SHP77 (cell line): ENCODE measurements around the gene S100A9.
A peak's percentile ranks its signal among the peaks of the same experiment; 100 is the strongest.
"Not testable (repeated sequence)": the region's sequence is repeated elsewhere in the genome, so short reads cannot be mapped to it uniquely, and the experiment has no call there.

ENCODE experiments used
- DNase-seq, 2 experiments: peaks; one replicate each; lab custom pipeline; 2025; lab: John Stamatoyannopoulos, UW

S100A9 gene

DNA sequence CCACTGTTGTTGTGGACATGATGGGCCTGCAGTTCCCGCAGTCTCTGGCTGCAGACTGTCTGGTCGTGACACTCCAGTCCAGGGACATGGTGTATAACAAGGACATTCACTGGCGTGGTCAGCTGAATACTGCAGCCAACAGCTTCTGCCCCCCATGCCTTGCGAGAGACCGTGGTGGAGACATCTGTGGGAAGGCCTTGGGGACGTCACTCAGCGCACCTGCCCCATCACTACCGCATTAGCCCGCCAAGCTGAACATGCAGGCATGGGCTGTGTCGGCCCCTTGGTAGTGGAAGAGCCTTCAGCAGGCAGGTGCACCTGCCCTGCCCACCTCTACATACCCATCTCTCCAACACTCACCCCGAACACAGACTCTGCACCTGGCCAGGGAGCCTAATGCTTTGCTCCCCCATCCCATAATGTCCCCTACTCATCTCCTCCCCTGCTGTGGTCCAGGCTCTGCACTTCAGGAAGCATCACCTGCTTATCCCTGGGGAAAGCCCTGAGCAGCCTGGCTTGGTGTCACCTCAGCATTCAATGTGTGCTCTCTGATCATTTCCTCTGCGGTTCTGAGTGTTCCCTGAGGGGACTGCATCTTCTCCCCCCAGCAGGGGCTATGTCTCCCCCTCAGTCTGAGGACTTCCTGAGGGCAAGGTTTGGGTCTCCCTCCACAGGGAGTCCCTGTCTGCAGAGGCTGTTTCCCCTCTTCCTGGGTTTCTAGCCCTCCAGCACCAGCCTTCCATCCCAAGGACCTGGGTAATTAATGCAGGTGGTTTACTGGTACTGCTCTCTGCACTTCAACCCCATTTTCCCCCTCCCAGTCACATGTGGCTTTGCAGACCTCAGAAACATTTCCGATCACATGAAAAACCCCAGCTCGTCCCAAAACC, 12.2 kb upstream of the S100A9 start:
- no peak for DNase-seq

DNA sequence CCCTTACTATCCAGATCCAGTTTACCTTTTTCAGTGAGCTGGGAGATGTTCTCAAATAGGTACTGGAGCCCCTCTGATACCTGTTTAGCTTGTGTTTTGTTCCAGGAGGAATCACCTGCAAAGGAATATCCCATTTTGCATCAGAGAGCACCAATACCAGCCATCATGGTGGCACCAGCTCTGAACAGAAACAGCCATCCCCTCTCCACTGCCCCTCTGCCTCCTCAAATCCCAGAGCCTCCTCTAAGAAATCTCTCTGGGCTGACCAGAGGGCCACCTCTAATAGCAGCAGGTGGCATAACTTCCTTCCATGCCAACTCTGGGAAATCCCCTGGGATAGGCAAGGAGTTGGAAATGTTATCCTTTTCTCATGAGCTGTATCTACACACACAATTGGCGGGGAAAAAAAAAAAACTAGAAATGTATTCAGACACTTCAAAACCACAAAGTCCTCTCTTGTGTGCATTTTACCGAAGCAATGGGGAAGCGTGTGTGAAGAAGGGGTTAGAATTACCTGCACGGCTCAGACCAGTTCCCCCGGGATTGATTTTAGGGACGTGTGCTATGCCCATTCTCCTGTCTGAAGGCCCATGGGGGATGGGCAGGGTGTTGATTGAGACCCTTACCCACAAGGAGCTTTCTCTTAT, 11.5 kb upstream of the S100A9 start:
- no peak for DNase-seq

GRCh38 chr1:153347049-153347448, 10.6 kb upstream of the S100A9 start:
- not testable (repeated sequence) for DNase-seq

DNA sequence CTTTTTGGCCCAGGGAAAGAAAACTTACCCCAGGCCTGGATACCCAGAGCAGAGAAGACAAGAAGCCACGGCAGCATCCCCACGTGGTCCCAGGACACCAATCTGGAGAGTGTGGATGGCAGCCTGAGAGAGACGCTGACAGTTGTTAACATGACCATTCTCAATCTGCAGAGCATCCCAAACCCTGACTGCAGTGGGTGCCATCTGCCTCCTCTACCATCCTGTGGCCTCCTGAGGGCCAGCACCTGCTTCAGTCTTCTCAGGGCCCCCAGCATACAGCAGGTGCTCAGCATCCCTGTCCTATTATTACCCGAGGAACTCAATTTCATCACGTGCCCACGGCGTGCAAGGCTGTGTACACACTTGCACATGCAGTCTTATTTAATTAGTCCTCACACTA, 9.8 kb upstream of the S100A9 start:
- DNase-seq, result peak in 1 of 2 experiments; percentile 29

DNA sequence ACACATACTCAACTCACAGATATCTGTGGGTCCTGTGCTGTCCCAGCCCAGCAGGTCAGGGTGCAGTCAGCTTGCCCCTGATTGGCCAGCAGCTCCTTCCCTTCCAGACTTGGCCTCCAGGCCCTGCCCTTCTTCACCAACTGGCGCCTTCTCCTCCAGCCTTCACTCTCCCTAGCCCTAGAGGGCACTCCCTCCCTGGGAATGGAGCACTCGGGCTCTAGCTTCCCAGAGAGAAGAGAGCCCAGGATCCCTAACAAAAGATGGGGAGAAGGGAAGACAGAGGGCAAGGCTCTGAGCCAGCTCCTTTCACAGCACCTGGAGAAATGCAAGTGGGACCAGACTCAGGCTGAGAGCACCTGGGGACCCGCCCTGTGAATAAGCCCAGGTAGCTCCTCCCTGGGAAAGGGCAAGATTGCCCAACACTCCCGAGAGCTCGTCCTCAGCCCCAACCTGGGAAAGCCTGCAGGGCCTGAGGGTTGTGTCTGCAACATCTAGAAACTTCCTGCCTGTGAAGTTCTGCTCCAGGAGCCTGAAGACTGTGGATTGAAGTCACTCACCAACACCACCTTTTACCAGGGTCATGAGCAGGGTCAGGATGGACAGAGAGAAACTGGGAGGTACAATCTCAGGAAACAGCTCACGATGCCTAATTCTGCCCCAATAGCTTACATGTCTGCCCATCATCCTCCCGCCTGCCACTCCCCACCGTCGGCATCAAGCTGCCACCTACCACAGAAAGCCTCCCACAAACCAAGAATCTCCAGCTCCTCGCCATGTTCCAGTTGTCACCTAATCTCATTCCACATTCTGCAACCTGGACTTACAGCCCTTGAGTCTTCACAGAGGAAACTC, 8.9 kb upstream of the S100A9 start, which contains the start of gene PGLYRP4:
PGLYRP4 (minus strand) TSS at position 331 of the 852 bp plus-strand sequence. CDS start 909 bp downstream, outside the sequence.
- no peak for DNase-seq

- DNase-seq, result peak in 1 of 2 experiments; percentile 58
These were observed 8.0 kb upstream of the S100A9 start for GRCh38 chr1:153349363-153350320.

- DNase-seq, result no peak
These were observed 7.2 kb upstream of the S100A9 start for GRCh38 chr1:153350321-153350957.

- peak; percentile 68 to 78 for DNase-seq
These were observed 5.1 kb upstream of the S100A9 start for GRCh38 chr1:153352523-153352922.

DNA sequence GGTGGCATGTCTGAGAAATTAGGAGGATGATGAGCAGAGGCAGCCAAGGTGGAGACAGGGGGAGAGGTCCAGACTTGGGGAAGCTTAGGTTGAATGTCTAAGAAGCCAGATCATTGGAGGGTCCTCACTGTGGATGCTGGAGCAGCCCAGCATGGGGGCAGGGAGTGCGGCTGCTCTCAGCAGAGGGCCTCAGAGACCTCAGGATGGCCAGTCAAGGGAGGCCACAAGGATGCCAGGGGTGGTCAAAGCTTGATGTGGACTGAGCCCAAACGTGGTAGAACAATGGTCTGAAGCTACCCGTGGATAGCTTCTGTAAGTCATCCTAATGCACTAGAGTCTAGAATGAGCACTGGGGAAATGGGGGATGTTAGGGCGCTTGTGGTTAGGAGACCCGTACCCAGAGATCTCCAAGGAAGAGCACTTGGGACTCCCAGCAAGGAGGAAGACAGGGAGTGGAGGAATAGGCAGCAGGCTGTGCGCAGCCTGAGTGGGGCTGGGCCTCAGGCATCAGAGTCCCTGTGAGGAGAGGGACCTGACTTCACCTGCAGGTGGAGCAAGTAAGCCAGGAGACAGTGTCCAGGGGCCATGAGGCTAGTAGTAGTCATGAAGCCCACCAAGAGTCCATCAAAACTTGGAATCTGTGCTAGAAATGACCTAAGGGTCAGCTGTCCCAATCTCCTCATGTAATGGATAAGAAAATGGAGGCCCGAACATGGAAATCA, 4.3 kb upstream of the S100A9 start:
- peak; percentile 40 to 51 for DNase-seq

- DNase-seq, result peak in 1 of 2 experiments; percentile 8
These were observed 3.0 kb upstream of the S100A9 start for GRCh38 chr1:153354515-153355193.

GRCh38 chr1:153355445-153356071, 2.1 kb upstream of the S100A9 start:
- peak; percentile 78 to 90 for DNase-seq

DNA sequence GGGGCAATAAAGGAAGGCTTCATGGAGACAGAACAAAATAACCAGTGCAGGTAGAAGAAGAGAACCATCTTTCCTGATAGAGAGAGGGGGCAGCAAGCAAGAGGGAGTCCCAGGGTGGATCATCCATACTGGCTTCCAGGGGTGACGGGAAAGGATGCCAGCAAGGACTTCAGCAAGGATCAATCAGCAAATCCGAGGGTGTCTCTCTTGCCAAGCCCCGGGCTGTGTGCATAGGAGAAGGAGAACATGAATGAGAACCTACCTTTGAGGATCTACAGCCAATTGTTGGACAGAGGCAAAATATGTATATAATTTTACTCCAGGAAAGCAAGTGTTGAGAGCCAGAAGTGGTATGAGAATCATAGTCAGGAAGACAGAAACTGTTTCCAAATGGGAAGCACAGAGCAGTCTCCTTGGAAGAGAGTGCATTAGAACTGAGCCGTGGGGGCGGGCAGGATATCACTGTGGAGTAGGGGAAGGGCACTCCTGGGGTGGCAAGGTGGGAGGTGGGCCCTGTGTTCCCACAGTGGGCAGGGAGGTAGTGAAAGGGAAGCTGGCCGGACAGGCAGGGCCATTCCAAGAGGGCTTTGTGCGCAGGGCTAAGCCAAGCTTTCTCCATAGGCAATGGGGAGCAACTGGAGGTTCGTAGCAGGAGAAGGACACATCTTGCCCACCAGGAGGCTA, 1.1 kb upstream of the S100A9 start:
- DNase-seq, result no peak

DNA sequence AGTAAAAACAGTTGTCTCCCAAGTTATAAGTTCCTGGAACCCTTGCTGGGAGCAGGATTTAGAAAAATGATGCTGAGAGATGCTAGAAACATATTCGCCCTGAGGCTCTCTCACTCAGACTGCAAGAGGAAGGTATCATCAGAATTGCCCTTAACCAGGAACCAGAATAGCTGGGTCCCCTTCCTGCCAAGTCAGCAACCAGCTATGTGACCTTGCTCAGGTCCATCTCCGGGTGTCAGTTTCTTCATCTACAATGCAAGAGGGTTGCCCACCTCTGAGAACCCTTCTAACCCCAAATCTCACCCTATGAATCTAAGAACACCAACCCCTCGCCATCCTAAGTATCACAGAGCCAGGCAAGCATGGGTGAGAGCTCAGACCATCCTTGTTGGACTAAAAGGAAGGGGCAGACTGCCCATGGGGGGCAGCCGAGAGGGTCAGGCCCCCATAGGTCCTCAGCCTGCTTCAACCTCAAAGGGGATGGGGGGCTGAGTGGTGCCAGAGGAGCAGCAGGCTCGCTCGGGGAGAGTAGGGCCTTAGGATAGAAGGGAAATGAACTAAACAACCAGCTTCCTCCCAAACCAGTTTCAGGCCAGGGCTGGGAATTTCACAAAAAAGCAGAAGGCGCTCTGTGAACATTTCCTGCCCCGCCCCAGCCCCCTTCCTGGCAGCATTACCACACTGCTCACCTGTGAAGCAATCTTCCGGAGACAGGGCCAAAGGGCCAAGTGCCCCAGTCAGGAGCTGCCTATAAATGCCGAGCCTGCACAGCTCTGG, 390 bp upstream of the S100A9 start:
- no peak for DNase-seq

- no peak for DNase-seq
These were observed 979 bp downstream of the S100A9 start for GRCh38 chr1:153358691-153358975.

GRCh38 chr1:153359241-153359640, 1.6 kb downstream of the S100A9 start:
- DNase-seq, result no peak

GRCh38 chr1:153360190-153360589, 2.5 kb downstream of the S100A9 start:
- DNase-seq, result no peak

DNA sequence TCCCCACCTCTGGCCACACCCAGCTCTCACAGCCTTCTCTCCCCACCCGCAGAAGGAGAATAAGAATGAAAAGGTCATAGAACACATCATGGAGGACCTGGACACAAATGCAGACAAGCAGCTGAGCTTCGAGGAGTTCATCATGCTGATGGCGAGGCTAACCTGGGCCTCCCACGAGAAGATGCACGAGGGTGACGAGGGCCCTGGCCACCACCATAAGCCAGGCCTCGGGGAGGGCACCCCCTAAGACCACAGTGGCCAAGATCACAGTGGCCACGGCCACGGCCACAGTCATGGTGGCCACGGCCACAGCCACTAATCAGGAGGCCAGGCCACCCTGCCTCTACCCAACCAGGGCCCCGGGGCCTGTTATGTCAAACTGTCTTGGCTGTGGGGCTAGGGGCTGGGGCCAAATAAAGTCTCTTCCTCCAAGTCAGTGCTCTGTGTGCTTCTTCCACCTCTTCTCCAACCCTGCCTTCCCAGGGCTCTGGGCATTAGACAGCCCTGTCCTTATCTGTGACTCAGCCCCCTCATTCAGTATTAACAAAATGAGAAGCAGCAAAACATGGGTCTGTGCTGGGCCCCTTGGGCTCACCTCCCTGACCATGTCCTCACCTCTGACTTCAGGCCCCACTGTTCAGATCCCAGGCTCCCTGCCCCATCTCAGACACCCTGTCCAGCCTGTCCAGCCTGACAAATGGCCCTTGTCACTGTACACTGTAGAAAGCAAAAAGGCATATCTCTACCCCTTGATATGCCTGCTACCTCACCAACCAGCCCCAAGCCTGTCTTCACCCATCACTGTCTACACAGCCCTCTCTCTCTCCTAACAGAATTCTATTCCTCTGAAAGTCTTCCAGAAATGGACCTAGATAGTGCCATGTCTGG, 3.2 kb downstream of the S100A9 start:
- DNase-seq, result no peak
